Embryonic facial prominence (tissue), 1 donor: ENCODE measurements around the gene RRP9.

ENCODE experiments used
- DNase-seq: peaks from one replicate; pipeline ENCODE4 v3.0.0-alpha.2; 2016; ENCODE audit errors: extremely low spot score

RRP9 gene

GRCh38 chr3:51955893-51956770, 14.4 kb upstream of the RRP9 start:
- no peak for DNase-seq

DNA sequence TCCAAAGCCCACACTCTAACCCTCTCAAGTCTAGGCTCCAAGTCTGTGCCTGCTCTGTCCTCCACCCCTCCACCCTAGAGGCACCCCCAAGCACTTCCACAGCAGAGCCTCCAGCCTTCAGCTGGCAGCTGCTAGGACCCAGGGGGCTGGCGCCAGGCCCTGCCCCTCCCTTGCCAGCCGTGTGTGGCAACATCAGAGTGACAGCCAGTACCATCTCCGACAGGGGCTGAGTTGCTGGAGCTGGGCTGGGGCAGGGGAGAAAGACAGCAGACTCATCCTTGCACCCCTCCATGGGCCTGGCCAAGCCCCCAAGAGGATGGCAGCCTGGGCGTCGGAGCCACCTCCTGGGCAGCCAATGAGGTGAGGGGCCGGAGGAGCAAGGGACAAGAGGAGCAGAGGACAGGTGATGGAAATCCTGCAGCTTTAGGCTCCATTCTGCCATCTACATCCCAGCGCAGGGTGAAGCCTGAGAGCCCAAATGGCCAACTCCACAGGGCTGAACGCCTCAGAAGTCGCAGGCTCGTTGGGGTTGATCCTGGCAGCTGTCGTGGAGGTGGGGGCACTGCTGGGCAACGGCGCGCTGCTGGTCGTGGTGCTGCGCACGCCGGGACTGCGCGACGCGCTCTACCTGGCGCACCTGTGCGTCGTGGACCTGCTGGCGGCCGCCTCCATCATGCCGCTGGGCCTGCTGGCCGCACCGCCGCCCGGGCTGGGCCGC, 13.6 kb upstream of the RRP9 start, which contains the start of gene GPR62:
GPR62 (plus strand) TSS at position 207 of the 718 bp plus-strand sequence; CDS start at position 479, 272 bp downstream.
- DNase-seq = no peak

DNA sequence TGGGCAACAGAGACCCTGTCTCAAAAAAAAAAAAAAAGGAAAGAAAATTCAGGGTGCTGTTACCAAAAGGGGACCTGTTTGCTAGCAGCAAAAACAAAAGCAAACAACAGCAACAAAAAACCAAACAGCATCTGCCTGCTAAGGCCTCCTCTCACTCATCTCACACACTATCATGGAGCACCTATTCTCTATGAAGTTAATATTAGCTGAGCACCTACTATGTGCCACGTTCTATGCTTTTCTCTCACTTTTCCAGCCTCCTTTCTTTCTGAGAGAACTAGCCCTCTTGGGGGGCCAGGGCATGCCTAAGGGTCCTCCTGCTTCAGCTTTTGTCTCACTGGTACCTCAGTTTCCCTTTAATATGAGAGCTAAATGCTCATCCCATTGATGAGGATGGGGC, 13.0 kb upstream of the RRP9 start:
- no peak for DNase-seq

GRCh38 chr3:51954105-51954504, 12.4 kb upstream of the RRP9 start:
- no peak for DNase-seq

DNA sequence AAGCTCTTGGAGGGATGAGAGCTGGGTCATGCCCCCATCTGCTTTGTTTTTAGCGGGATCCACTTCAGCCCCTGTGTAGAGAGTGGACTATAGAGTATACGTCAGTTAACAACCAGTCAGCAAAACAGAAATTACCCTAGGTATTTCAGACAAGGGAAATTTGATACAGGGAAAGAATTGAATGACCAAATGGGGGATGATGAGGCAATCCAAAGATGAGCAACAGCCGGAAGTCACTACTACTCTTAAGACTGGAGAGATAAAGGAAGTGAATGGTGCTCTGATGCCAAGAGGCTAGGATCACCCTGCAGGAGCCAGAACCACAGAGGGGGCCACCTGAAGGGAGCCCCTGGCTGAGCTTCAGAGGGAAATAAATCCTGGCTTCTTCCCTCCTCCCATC, 11.7 kb upstream of the RRP9 start:
- DNase-seq = no peak

DNA sequence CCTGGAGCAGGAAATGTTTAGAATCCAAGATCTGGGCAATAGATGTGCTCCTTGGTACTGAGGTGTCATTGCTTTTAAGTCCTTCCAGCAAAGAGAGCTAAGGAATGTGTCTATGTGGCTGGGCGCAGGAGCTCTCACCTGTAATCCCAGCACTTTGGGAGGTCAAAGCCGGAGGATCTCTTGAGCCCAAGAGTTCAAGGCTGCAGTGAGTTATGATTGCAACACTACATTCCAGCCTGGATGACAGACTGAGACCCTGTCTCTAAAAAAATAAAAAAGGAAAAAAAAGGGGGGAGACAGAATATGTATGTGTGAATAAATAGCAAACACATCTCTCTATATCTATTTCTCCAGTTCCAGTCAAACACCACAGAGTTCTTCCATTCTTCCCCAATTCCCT, 9.2 kb upstream of the RRP9 start:
- DNase-seq = no peak

DNA sequence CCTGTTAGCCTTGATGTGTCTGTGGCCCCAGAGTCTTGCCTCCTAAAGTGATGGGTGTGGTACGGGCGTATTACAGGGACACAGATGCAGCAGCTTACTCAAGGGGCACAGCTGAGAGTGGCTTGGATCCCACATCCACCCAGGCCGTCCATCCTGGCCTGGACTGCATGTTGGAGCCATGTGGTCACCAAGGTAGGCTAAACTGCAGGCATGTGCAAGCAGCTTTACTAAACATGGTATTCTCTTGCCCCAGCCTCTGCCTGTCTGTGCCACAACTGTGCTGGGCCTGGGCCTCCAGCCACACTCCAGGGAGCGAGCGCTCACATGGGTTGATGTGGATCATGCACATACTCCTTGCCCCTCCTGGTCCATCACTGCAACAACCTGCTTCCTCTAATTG, 7.4 kb upstream of the RRP9 start:
- DNase-seq = no peak

- DNase-seq = no peak
These were observed 6.4 kb upstream of the RRP9 start for GRCh38 chr3:51948016-51948580.

DNA sequence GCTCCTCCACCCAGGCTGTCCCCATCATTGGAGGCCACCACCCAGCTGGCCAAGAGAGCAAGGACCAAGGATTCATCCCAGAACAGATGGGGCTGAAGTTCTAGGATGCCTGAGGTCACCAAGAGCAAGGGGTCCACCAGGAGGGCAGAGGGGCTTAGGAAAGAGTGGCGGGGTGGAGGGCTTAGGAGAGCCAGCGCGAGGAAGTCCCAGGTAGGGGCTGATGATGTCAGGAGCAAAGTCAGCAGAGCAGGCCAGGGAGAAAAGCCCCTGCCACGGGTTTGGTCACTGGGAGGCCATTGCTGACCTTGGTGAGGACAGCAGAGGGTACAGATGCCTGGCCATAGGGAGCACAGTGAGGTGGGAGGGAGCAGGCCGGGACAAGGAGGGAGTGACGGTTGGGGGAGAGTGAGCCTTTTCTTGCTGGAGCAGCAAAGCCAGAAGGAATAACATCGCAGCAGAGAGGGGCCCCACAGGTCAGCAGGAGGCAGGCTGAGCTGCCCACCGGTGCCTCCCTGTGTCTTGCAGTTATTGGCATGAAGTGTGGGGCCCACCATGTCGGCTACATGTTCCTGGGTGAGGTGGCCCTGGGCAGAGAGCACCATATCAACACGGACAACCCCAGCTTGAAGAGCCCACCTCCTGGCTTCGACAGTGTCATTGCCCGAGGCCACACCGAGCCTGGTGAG, 5.7 kb upstream of the RRP9 start:
- DNase-seq = no peak

GRCh38 chr3:51946796-51947195, 5.1 kb upstream of the RRP9 start:
- no peak for DNase-seq

DNA sequence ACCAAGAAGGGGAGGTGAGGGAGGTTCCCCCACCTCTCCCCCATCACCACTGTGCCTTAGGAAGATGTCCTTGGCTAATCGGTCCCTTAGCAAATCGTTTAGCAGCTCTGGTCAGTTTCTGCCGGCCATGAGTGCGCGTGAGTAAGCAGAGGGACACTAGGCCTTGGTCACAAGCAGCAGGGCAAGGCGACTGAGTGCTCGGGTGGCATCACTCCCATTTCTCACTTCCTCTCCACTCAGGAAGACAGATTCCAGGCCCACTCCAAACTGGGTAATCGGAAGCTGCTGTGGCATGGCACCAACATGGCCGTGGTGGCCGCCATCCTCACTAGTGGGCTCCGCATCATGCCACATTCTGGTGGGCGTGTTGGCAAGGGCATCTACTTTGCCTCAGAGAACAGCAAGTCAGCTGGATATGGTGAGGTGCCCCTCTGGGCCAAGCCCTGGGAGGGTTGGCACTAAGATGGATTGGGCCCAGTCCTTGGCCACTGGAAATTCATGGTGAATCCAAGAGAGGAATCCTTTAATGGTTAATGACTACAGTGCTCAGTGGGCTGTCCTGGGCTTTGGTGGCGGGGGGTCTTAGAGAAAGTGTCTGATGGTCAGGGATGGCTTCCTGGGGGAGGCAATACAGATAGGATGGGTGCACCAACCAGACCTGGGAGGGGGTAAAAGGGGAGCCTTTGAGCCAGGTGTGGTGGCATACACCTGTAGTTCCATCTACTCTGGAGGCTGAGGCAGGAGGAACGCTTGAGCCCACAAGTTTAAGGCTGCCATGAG, 4.4 kb upstream of the RRP9 start:
- DNase-seq = no peak

- DNase-seq = no peak
These were observed 3.5 kb upstream of the RRP9 start for GRCh38 chr3:51945031-51945840.

GRCh38 chr3:51944451-51945021, 2.8 kb upstream of the RRP9 start:
- DNase-seq = no peak

DNA sequence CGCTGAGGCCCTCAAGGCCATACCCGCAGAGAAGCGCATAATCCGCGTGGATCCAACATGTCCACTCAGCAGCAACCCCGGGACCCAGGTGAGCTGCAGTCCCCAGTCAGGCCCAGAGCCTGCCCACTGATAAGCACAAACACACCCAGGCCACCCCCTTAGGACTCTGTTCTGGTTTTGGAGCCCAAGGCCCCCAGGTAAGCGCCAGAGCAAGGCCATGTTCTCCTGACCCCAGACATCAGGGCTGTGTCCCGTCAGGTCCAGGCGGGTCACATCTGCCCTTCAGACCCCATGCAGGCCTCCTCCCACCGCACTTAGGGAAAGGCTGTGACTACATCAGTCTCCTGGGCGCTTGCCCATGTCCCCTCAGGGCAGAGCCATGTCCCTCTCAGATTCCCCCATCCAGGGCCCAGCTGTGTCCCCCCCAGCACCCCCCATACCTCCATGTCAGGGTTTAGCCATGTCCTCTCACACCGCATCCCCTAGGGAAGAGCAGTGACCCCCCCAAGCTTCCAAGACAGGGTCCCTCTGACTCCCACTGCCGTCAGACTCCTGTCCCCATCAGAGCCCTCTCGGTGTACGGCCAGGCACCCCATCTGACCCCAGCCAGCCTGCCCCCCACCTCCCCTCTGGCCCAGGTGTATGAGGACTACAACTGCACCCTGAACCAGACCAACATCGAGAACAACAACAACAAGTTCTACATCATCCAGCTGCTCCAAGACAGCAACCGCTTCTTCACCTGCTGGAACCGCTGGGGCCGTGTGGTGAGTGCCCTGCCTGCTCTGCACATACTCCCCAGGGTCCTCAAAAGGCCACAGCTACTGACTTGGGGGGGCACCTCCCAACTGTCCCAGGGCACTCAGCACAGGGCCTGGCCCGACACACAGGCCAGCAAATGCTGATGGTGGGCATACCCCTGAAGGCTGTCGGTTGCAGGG, 2.0 kb upstream of the RRP9 start:
- no peak for DNase-seq

- no peak for DNase-seq
These were observed 1.1 kb upstream of the RRP9 start for GRCh38 chr3:51942603-51943450.

GRCh38 chr3:51941463-51941797, 274 bp downstream of the RRP9 start:
- DNase-seq = no peak

GRCh38 chr3:51940648-51941462, 849 bp downstream of the RRP9 start:
- DNase-seq = no peak
